ENCODE results near the gene APOBEC3F.

DNA sequence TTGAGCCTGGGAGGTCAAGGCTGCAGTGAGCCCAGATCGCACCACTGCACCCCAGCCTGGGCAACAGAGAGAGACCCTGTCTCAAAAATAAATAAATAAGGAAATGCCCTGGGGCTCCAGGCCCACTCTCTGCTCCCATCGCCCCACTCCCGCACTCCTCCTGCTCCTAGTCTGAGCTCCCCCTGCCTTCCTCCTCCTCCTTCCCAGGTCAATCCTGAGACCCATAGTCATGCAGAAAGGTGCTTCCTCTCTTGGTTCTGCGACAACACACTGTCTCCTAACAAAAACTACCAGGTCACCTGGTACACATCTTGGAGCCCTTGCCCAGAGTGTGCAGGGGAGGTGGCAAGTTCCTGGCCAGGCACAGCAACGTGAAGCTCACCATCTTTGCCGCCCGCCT lies 29.5 kb downstream of the APOBEC3F start:
- TF ChIP-seq, protein P1, sequence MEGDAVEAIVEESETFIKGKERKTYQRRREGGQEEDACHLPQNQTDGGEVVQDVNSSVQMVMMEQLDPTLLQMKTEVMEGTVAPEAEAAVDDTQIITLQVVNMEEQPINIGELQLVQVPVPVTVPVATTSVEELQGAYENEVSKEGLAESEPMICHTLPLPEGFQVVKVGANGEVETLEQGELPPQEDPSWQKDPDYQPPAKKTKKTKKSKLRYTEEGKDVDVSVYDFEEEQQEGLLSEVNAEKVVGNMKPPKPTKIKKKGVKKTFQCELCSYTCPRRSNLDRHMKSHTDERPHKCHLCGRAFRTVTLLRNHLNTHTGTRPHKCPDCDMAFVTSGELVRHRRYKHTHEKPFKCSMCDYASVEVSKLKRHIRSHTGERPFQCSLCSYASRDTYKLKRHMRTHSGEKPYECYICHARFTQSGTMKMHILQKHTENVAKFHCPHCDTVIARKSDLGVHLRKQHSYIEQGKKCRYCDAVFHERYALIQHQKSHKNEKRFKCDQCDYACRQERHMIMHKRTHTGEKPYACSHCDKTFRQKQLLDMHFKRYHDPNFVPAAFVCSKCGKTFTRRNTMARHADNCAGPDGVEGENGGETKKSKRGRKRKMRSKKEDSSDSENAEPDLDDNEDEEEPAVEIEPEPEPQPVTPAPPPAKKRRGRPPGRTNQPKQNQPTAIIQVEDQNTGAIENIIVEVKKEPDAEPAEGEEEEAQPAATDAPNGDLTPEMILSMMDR (IDR thresholded peaks at IDR 0.05) = no peak
- TF ChIP-seq POLR2A (IDR thresholded peaks at IDR 0.05) = no peak
